ENCODE data around the gene DBN1. TPM values are rescaled to one million over a fixed set of nuclear protein-coding genes. Genes with fewer than 3 reads are reported as not detected.
A peak's percentile ranks its signal among the peaks of the same experiment; 100 is the strongest.

Gene DBN1
- total and polyA plus RNA-seq, 2 of the 8 experiments (the other 6 are each of a cell fraction or from before 2014, with no cell fraction given) = 168 to 333 TPM

GRCh38 chr5:177494346-177495195, 21.1 kb upstream of the DBN1 start:
- peaks cover 2 to 12% (median 11%) of the 10 kb centered on the region in 4 experiments; a peak in 6 of 7 replicates for H3K27me3 ChIP-seq (replicated peaks in 1 of 4; ENCODE audit: control insufficient read depth in 3 of 4, extremely low read depth in 1 of 4, insufficient read depth in 3 of 4, low read length in 3 of 4)
- H2AK5ac ChIP-seq (ENCODE audit: low read depth, low read length) = no peak overlapping the region
- H3K4me3 ChIP-seq (ENCODE audit: extremely low read depth in 1 of 4, insufficient read depth in 2 of 4, low read depth in 3 of 4, low read length in 4 of 4) = peak overlapping the region in 1 of 4 experiments; percentile 83; a peak in 2 of 8 replicates
- H2BK15ac ChIP-seq (ENCODE audit: low read length) = no peak overlapping the region
- H2BK20ac ChIP-seq (ENCODE audit: low read length) = 0 out of 2 replicates have a peak overlapping the region, but pooled peaks have one; percentile 43
- H3K9ac ChIP-seq (replicated peaks in 1 of 4; ENCODE audit: extremely low read depth in 1 of 4, low read depth in 3 of 4, low read length in 3 of 4) = peak overlapping the region in 2 of 4 experiments; percentile 42 to 43; a peak in 3 of 7 replicates
- peaks cover 10% of the 10 kb centered on the region for H3K23me2 ChIP-seq (ENCODE audit: low read depth, low read length)
- H3K79me2 ChIP-seq (ENCODE audit: control insufficient read depth in 1 of 2, insufficient read depth in 2 of 2, low read length in 2 of 2) = peaks cover 0 to 8% of the 10 kb centered on the region in 2 experiments; a peak in 1 of 4 replicates
- no peak overlapping the region for H4K5ac ChIP-seq (ENCODE audit: insufficient read length, low read depth, low read length)
- H2AFZ ChIP-seq (ENCODE audit: low read length) = no peak overlapping the region
- H3K4me2 ChIP-seq (ENCODE audit: insufficient read depth in 1 of 2, low read depth in 2 of 2, low read length in 2 of 2) = peak overlapping the region; percentile 88 to 91
- H4K91ac ChIP-seq (replicated peaks; ENCODE audit: insufficient read length, low read length) = no peak overlapping the region
- H4K8ac ChIP-seq (ENCODE audit: extremely low read depth, insufficient read depth, low read length) = no peak overlapping the region; the same call in 1 of the 2 replicates
- ChIA-PET CTCF (ENCODE audit: partially characterized antibody) (interaction anchor here (0.6 to 12.7 kb wide), 13 partner anchors 9 to 195 kb away, joined by 3 to 306 read pairs (median 5); partner anchors contain the start of genes DDX41, DOK3 and PDLIM7), POLR2A (ENCODE audit: partially characterized antibody) (interaction anchor here (0.6 to 67.5 kb wide), 6 partner anchors 15 to 128 kb away, joined by 3 to 3349 read pairs (median 28); partner anchors contain the start of genes DBN1, DDX41, DOK3 and PDLIM7)
- no peak for FAIRE-seq
- H3K14ac ChIP-seq (ENCODE audit: insufficient read length) = no peak overlapping the region
- no peak overlapping the region for H3K56ac ChIP-seq (replicated peaks; ENCODE audit: insufficient read length, low read depth, low read length)
- H2BK120ac ChIP-seq (replicated peaks; ENCODE audit: low read depth, low read length) = no peak overlapping the region
- H3K36me3 ChIP-seq (ENCODE audit: control insufficient read depth in 2 of 4, insufficient read depth in 4 of 4, low read length in 3 of 4) = peaks cover 10 to 20% (median 15%) of the 10 kb centered on the region in 4 experiments
- H3K18ac ChIP-seq (ENCODE audit: extremely low read depth, low read length) = 0 out of 2 replicates have a peak overlapping the region, but pooled peaks have one; percentile 39
- H2BK5ac ChIP-seq (ENCODE audit: low read depth, low read length) = peak overlapping the region; percentile 57; the same call in 1 of the 2 replicates
- 79% methylated on average over 3 of the region's 11 CpGs; no CpG with 5 or more reads in 1 of the 2 experiments for WGBS, 2 experiments (ENCODE audit: extremely low coverage in 1 of 2, insufficient coverage in 1 of 2, insufficient read length in 1 of 2, insufficient replicate concordance in 2 of 2, low coverage in 1 of 2, low lambda C conversion rate in 2 of 2, missing lambda C conversion rate in 1 of 2)
- peak; percentile 75 to 87 for DNase-seq (ENCODE audit: low read depth in 1 of 2, low spot score in 2 of 2)
- H3K4me1 ChIP-seq (replicated peaks in 1 of 4; ENCODE audit: control insufficient read depth in 3 of 4, insufficient read depth in 4 of 4, low read length in 3 of 4) = peaks cover 0 to 30% (median 27%) of the 10 kb centered on the region in 4 experiments; a peak in 6 of 7 replicates
- H3K4ac ChIP-seq (replicated peaks; ENCODE audit: insufficient read length, low read depth, low read length) = no peak overlapping the region
- H4K20me1 ChIP-seq (replicated peaks in 1 of 2; ENCODE audit: control insufficient read depth in 1 of 2, insufficient read depth in 2 of 2, low read length in 2 of 2) = peaks cover 3 to 9% of the 10 kb centered on the region in 2 experiments
- H3K79me1 ChIP-seq (ENCODE audit: low read depth, low read length) = peaks cover 3% of the 10 kb centered on the region; the same call in 1 of the 2 replicates
- H3K27ac ChIP-seq (ENCODE audit: low read depth, low read length) = peak overlapping the region; percentile 98
- no peak overlapping the region; the same call in 1 of the 2 replicates for H2BK12ac ChIP-seq (ENCODE audit: low read depth, low read length)
- H3K9me3 ChIP-seq (ENCODE audit: insufficient read depth in 2 of 2, low read depth in 1 of 2, low read length in 1 of 2) = no peaks in the 10 kb centered on the region
- no peak overlapping the region for H3K23ac ChIP-seq (ENCODE audit: insufficient read length)
- peak in 1 of 2 experiments; percentile 85; a peak in 2 of 3 replicates for TF ChIP-seq POLR2A (IDR thresholded peaks at IDR 0.05; ENCODE audit: control extremely low read depth in 1 of 2, low read depth in 2 of 2, low read length in 2 of 2)
- TF ChIP-seq KDM5A (IDR thresholded peaks at IDR 0.05; ENCODE audit: low read length) = no peak
- 0 out of 2 replicates have a peak, but pooled peaks have one; percentile 12 for TF ChIP-seq TEAD4 (IDR thresholded peaks at IDR 0.05; ENCODE audit: low read depth, low read length)
- TF ChIP-seq HDAC2 (IDR thresholded peaks at IDR 0.05; ENCODE audit: borderline replicate concordance in 1 of 2, low read depth in 2 of 2, low read length in 2 of 2) = no peak
- peak; percentile 15; the same call in 1 of the 2 replicates for TF ChIP-seq POLR2AphosphoS5 (IDR thresholded peaks at IDR 0.05; ENCODE audit: low read depth, low read length)
- peak; percentile 23; the same call in 1 of the 2 replicates for TF ChIP-seq TBP (IDR thresholded peaks at IDR 0.05; ENCODE audit: low read depth, low read length)
- TF ChIP-seq, protein P1, sequence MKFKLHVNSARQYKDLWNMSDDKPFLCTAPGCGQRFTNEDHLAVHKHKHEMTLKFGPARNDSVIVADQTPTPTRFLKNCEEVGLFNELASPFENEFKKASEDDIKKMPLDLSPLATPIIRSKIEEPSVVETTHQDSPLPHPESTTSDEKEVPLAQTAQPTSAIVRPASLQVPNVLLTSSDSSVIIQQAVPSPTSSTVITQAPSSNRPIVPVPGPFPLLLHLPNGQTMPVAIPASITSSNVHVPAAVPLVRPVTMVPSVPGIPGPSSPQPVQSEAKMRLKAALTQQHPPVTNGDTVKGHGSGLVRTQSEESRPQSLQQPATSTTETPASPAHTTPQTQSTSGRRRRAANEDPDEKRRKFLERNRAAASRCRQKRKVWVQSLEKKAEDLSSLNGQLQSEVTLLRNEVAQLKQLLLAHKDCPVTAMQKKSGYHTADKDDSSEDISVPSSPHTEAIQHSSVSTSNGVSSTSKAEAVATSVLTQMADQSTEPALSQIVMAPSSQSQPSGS (IDR thresholded peaks at IDR 0.05; ENCODE audit: low read length) = peak; percentile 55; the same call in 1 of the 2 replicates
- TF ChIP-seq RBBP5 (IDR thresholded peaks at IDR 0.05; ENCODE audit: borderline replicate concordance, low read depth, low read length) = 0 out of 2 replicates have a peak, but pooled peaks have one; percentile 5
